Suprapubic skin (tissue), 4 donors: ENCODE measurements around the gene RFTN2. TPM values are rescaled to one million over a fixed set of nuclear protein-coding genes. Genes with fewer than 3 reads are reported as not detected.
"Not testable (repeated sequence)": the region's sequence is repeated elsewhere in the genome, so short reads cannot be mapped to it uniquely, and the experiment has no call there.

ENCODE experiments used
- DNase-seq, 2 donors: peaks; one replicate each; pipeline ENCODE4 v3.0.0-alpha.2; 2019; ENCODE audit warnings: low spot score in 2 of 2
- H3K27ac ChIP-seq: fragments of 200-600 bp; sonication (generic); one replicate; pipeline ENCODE4 v1.5.1; 2019
- H3K27me3 ChIP-seq: fragments of 200-600 bp; sonication (generic); one replicate; pipeline ENCODE4 v1.5.1; 2019
- H3K36me3 ChIP-seq: fragments of 200-600 bp; sonication (generic); one replicate; pipeline ENCODE4 v1.5.1; 2019
- H3K4me1 ChIP-seq: fragments of 200-600 bp; sonication (generic); one replicate; pipeline ENCODE4 v1.5.1; 2019
- H3K4me3 ChIP-seq: fragments of 200-600 bp; sonication (generic); one replicate; pipeline ENCODE4 v1.5.1; 2019; ENCODE audit warnings: mild to moderate bottlenecking
- H3K9me3 ChIP-seq: fragments of 200-600 bp; sonication (generic); one replicate; pipeline ENCODE4 v1.5.1; 2019
- CTCF ChIP-seq, 2 donors: fragments of 200-600 bp in 1 of 2; fragments of 450-650 bp in 1 of 2; sonication (generic) in 1 of 2; IDR thresholded peaks; one replicate each; pipeline ENCODE4 v1.5.1; 2016 to 2019; ENCODE audit warnings: antibody characterized with exemption in 2 of 2, mild to moderate bottlenecking in 1 of 2, moderate library complexity in 1 of 2
- EP300 ChIP-seq: sonication (generic); formaldehyde crosslinking; IDR thresholded peaks from one replicate; pipeline ENCODE4 v1.6.1; 2017; ENCODE audit warnings: antibody characterized with exemption
- POLR2A ChIP-seq, 2 donors: fragments of 450-650 bp; IDR thresholded peaks; one replicate each; pipeline ENCODE4 v1.6.1; 2017; ENCODE audit warnings: antibody characterized with exemption in 2 of 2, mild to moderate bottlenecking in 2 of 2, moderate library complexity in 2 of 2
- POLR2AphosphoS5 ChIP-seq, 3 donors: sonication (generic); formaldehyde crosslinking; IDR thresholded peaks; one replicate each; pipeline ENCODE4 v1.6.1; 2017; ENCODE audit warnings: antibody characterized with exemption in 3 of 3
- WGBS: methylation state at CpG from one replicate; pipeline ENCODE4 v1.1.5; 2018; 5-methylcytosine and 5-hydroxymethylcytosine counted together
- total RNA-seq, 4 donors: library from RNA; depleted of rRNA; stranded (reverse); fragments of >200 nt; gene quantifications; one replicate each; pipeline ENCODE4 v1.1.0, GENCODE V29; 2016

RFTN2 gene
- total RNA-seq, 4 donors from 2014 or later: 1.4 to 5.8 (median 5.0) TPM

GRCh38 chr2:197559681-197560080 is 115.7 kb downstream of the RFTN2 start:
- no peak overlapping the region for H3K27ac ChIP-seq
- no peaks in the 10 kb centered on the region for H3K36me3 ChIP-seq
- no peaks in the 10 kb centered on the region for H3K27me3 ChIP-seq
- DNase-seq: no peak
- 86% methylated on average over 5 of the region's 5 CpGs for WGBS
- no peak overlapping the region for H3K4me3 ChIP-seq
- no peaks in the 10 kb centered on the region for H3K4me1 ChIP-seq
- no peak for TF ChIP-seq EP300
- no peak for TF ChIP-seq POLR2A (IDR thresholded peaks at IDR 0.05)
- no peak for TF ChIP-seq POLR2AphosphoS5 (IDR thresholded peaks at IDR 0.05)
- TF ChIP-seq CTCF (IDR thresholded peaks at IDR 0.05): no peak
- H3K9me3 ChIP-seq: peaks cover 3% of the 10 kb centered on the region

GRCh38 chr2:197558393-197558792 is 117.0 kb downstream of the RFTN2 start:
- H3K4me1 ChIP-seq: no peaks in the 10 kb centered on the region
- 96% methylated on average over 3 of the region's 3 CpGs for WGBS
- TF ChIP-seq POLR2A (IDR thresholded peaks at IDR 0.05) (no peak), EP300 (no peak), POLR2AphosphoS5 (IDR thresholded peaks at IDR 0.05) (no peak), CTCF (IDR thresholded peaks at IDR 0.05) (no peak)
- no peak overlapping the region for H3K27ac ChIP-seq
- H3K27me3 ChIP-seq: no peaks in the 10 kb centered on the region
- no peak for DNase-seq
- H3K9me3 ChIP-seq: no peaks in the 10 kb centered on the region
- no peak overlapping the region for H3K4me3 ChIP-seq
- peaks cover 11% of the 10 kb centered on the region for H3K36me3 ChIP-seq

- Histone ChIP-seq H3K36me3 (peaks cover 27% of the 10 kb centered on the region), H3K4me3 (no peak overlapping the region), H3K9me3 (no peaks in the 10 kb centered on the region), H3K4me1 (no peaks in the 10 kb centered on the region), H3K27ac (no peak overlapping the region), H3K27me3 (no peaks in the 10 kb centered on the region)
- TF ChIP-seq EP300 (no peak), CTCF (IDR thresholded peaks at IDR 0.05) (no peak), POLR2AphosphoS5 (IDR thresholded peaks at IDR 0.05) (no peak), POLR2A (IDR thresholded peaks at IDR 0.05) (no peak)
- 40% methylated on average over 1 of the region's 1 CpG for WGBS
- no peak for DNase-seq
These were observed 118.9 kb downstream of the RFTN2 start for GRCh38 chr2:197556456-197556855.

GRCh38 chr2:197555467-197555866 is 119.9 kb downstream of the RFTN2 start:
- Histone ChIP-seq H3K4me3 (no peak overlapping the region), H3K9me3 (no peaks in the 10 kb centered on the region), H3K4me1 (no peaks in the 10 kb centered on the region), H3K27ac (no peak overlapping the region), H3K36me3 (peaks cover 37% of the 10 kb centered on the region), H3K27me3 (no peaks in the 10 kb centered on the region)
- TF ChIP-seq EP300: no peak
- no peak for TF ChIP-seq POLR2A (IDR thresholded peaks at IDR 0.05)
- TF ChIP-seq POLR2AphosphoS5 (IDR thresholded peaks at IDR 0.05): no peak
- no peak for DNase-seq

GRCh38 chr2:197551260-197551659 is 124.1 kb downstream of the RFTN2 start:
- H3K9me3 ChIP-seq, DNase-seq, H3K27me3 ChIP-seq, H3K4me3 ChIP-seq, H3K4me1 ChIP-seq, H3K27ac ChIP-seq: not testable (repeated sequence)
- 87% methylated on average over 2 of the region's 2 CpGs for WGBS
- H3K36me3 ChIP-seq: peaks cover 60% of the 10 kb centered on the region

GRCh38 chr2:197548582-197548981 is 126.8 kb downstream of the RFTN2 start:
- Histone ChIP-seq H3K4me3 (no peak overlapping the region), H3K4me1 (no peaks in the 10 kb centered on the region), H3K27me3 (no peaks in the 10 kb centered on the region), H3K27ac (no peak overlapping the region), H3K9me3 (no peaks in the 10 kb centered on the region), H3K36me3 (peaks cover 75% of the 10 kb centered on the region)
- WGBS: 84% methylated on average over 5 of the region's 5 CpGs
- TF ChIP-seq POLR2A (IDR thresholded peaks at IDR 0.05): no peak
- no peak for TF ChIP-seq CTCF (IDR thresholded peaks at IDR 0.05)
- TF ChIP-seq EP300: no peak
- TF ChIP-seq POLR2AphosphoS5 (IDR thresholded peaks at IDR 0.05): no peak
- no peak for DNase-seq
